ENCODE results near the gene DAPP1.

GRCh38 chr4:99824070-99824599 is 7.5 kb downstream of the DAPP1 start:
- TF ChIP-seq POLR2AphosphoS5 (IDR thresholded peaks at IDR 0.05; ENCODE audit: borderline replicate concordance, low read depth, low read length) (no peak), EZH2 (IDR thresholded peaks at IDR 0.05) (no peak), FOXP2 (optimal IDR thresholded peaks at IDR 0.05; ENCODE audit: control extremely low read depth, extremely low read length, insufficient read depth) (no peak)

Data from SK-N-MC (cell line).